Kidney (tissue), 14 donors: Measurements from ENCODE around the gene KCNQ1. TPM values are rescaled to one million over a fixed set of nuclear protein-coding genes. Genes with fewer than 3 reads are reported as not detected.

ENCODE experiments used
- DNase-seq, 5 donors: peaks; one replicate each; pipeline ENCODE4 v3.0.0-alpha.2; 2013 to 2020
- FAIRE-seq: peaks from 2 replicates; lab custom pipeline; 2012; peaks lifted over from hg19 to GRCh38; lab: Jason Lieb, UNC
- H3K27ac ChIP-seq, 2 donors: one replicate each; pipeline ENCODE4 v1.7.0; 2013; ENCODE audit warnings: low read depth in 2 of 2, low read length in 2 of 2, inconsistent platforms in 1 of 2
- H3K27me3 ChIP-seq: one replicate; pipeline ENCODE4 v1.7.1; 2013; ENCODE audit warnings: low read length, inconsistent platforms; ENCODE audit not compliant: control insufficient read depth, insufficient read depth
- H3K36me3 ChIP-seq, 3 donors: one replicate each; pipeline versions ENCODE4 v1.7.0 to v1.7.1; 2013; ENCODE audit warnings: low read length in 3 of 3, control low read depth in 1 of 3, inconsistent platforms in 1 of 3; ENCODE audit not compliant: insufficient read depth in 3 of 3, control insufficient read depth in 2 of 3
- H3K4me1 ChIP-seq, 3 donors: one replicate each; pipeline versions ENCODE4 v1.7.0 to v1.7.1; 2013; ENCODE audit warnings: low read length in 3 of 3, inconsistent platforms in 1 of 3, low read depth in 1 of 3; ENCODE audit not compliant: control insufficient read depth in 2 of 3, insufficient read depth in 2 of 3
- H3K4me3 ChIP-seq, 3 donors: one replicate each; pipeline versions ENCODE4 v1.7.0 to v1.8.1; 2013; ENCODE audit warnings: low read length in 3 of 3, control low read depth in 1 of 3, inconsistent platforms in 1 of 3
- H3K9ac ChIP-seq, 3 donors: one replicate each; pipeline versions ENCODE4 v1.7.0 to v1.7.1; 2013; ENCODE audit warnings: low read length in 3 of 3, control low read depth in 1 of 3, inconsistent platforms in 1 of 3
- H3K9me3 ChIP-seq, 3 donors: one replicate each; pipeline versions ENCODE4 v1.7.0 to v1.7.1; 2013; ENCODE audit warnings: low read length in 3 of 3, control low read depth in 1 of 3, inconsistent platforms in 1 of 3; ENCODE audit not compliant: control insufficient read depth in 2 of 3, insufficient read depth in 1 of 3
- intact Hi-C: fragments of 100-400 bp; cut with DNase I; formaldehyde crosslinking; loops from one replicate; pipeline ENCODE4 v1.11.1; 2022
- polyA plus RNA-seq: library from polyadenylated mRNA; stranded (reverse); fragments of 350-450 nt; fragmentation: Illumina TruSeq; extraction: RNeasy Lipid Tissue Mini Kit (QIAGEN cat#74804); gene quantifications from one replicate; pipeline ENCODE4 v1.2.3, GENCODE V29; 2014; ENCODE audit warnings: low read depth, low replicate concordance; ENCODE audit not compliant: insufficient read depth
- total RNA-seq: library from RNA; stranded (reverse); fragmentation: NEBNext Ultra II Directional; extraction: Animal tissue kit (Norgen Biotek cat#: 25700); gene quantifications from one replicate; pipeline ENCODE4 v1.2.1, GENCODE V29; 2021
- TF ChIP-seq, protein P1 (sequence below): IDR thresholded peaks from 3 replicates; pipeline ENCODE4 v1.5.1; 2012; ENCODE audit warnings: mild to moderate bottlenecking, moderate library complexity, borderline replicate concordance; ENCODE audit not compliant: insufficient read depth; ENCODE audit errors: extremely low read depth
- donor health status: control.
- donor health status: control.
- donor health status: control.
- donor health status: control.
- donor health status: control.
- donor health status: DM: yes; HTN: yes; CAD: no.
- donor health status: Normal renal cell carcinoma (clear cell type).

The KCNQ1 gene
- total and polyA plus RNA-seq, 2 donors from 2014 or later: 45.5 to 49.4 TPM

DNA sequence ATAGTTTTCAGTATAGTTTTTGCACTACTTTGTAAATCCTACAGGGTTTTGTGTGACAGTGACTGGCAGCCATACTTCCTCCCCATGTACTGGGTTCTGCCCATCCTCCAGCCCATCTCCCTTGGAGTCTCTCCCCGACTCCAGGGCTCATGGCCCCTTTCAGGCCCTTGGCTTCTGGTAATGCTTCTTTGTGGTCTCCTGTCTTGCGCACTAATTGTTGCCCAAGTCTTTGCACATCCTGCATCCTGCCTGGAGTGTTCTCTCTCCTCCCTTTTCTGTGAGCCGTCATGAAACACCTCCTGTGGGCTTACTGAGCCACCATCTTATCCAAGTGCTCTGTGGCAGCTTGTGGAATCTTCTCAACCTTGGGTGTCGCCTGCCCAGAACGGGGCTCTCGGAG lies 266.4 kb downstream of the KCNQ1 start:
- peaks cover 0 to 6% (median 0%) of the 10 kb centered on the region in 3 donors for H3K4me1 ChIP-seq
- no peak overlapping the region for H3K27ac ChIP-seq
- H3K27me3 ChIP-seq: no peaks in the 10 kb centered on the region
- H3K9ac ChIP-seq: no peak overlapping the region
- H3K36me3 ChIP-seq: no peaks in the 10 kb centered on the region
- no peak for DNase-seq
- no peaks in the 10 kb centered on the region for H3K9me3 ChIP-seq
- no peak for FAIRE-seq
- H3K4me3 ChIP-seq: no peak overlapping the region
- TF ChIP-seq, protein P1, sequence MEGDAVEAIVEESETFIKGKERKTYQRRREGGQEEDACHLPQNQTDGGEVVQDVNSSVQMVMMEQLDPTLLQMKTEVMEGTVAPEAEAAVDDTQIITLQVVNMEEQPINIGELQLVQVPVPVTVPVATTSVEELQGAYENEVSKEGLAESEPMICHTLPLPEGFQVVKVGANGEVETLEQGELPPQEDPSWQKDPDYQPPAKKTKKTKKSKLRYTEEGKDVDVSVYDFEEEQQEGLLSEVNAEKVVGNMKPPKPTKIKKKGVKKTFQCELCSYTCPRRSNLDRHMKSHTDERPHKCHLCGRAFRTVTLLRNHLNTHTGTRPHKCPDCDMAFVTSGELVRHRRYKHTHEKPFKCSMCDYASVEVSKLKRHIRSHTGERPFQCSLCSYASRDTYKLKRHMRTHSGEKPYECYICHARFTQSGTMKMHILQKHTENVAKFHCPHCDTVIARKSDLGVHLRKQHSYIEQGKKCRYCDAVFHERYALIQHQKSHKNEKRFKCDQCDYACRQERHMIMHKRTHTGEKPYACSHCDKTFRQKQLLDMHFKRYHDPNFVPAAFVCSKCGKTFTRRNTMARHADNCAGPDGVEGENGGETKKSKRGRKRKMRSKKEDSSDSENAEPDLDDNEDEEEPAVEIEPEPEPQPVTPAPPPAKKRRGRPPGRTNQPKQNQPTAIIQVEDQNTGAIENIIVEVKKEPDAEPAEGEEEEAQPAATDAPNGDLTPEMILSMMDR: no peak
- intact Hi-C loops: no loop called here

DNA sequence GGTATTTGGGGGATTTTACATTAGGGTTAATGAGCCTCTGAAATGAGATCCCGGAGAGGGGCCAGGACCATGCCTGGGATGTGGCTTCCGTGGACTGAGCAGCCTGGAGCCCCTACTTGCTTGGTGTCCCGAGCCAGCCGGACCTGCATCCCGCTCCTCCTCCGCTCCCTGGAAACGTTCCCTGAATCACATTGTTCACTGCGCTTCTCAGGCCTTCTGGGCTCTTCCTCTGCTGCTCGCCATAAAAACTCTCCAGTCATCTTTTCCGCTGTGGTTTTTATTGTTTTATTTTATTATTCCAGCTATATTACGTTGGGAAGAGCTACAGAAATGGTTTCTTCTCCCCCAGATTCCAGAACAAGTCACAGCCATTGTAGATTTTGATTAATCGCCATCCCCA lies 268.3 kb downstream of the KCNQ1 start:
- Histone ChIP-seq H3K4me1 (peaks cover 0 to 6% (median 0%) of the 10 kb centered on the region in 3 donors), H3K36me3 (no peaks in the 10 kb centered on the region), H3K9me3 (no peaks in the 10 kb centered on the region), H3K9ac (no peak overlapping the region), H3K4me3 (no peak overlapping the region), H3K27me3 (no peaks in the 10 kb centered on the region), H3K27ac (no peak overlapping the region)
- DNase-seq (peak in 1 of 5 donors; percentile 32), FAIRE-seq (no peak)
- intact Hi-C loops: no loop called here
- TF ChIP-seq, protein P1: no peak

DNA sequence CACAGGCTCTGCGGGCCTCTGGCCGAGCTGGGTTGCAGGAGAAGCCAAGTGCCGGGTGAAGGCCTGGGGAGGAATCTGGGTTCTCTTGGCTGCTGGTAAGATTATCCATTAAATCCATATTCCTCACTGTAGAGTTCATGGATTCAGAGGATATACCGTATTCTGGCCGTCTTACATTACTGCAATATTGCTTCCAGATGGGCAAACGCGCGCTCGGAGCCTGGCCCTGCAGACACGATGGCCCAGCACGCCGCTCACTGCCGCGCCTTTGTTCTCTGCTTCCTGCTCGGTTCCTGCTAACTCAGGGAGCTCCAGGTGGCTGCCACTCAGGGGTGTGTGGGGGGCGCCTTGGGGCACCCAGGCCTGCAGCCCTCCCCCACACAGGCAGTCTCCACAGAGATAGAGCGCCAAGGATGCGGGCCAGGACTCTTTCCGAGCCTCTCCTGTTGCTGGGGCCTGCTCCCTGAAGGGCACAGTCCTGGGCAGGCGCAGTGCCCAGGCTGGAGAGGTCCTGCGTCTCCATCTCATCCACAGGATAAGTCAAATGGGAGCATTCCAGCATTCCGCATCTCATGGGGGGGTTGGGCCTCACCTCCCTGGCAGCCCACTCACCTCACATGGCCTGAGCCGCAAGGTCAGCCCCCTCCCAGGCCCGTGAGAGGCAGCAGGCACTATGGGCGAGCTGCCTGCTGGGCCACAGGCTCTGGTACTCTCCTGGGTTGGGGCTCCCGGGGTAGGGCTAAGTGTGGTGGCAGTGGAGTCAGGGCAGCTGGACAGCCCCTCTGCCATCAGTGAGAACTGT lies 269.1 kb downstream of the KCNQ1 start:
- Histone ChIP-seq H3K9ac (no peak overlapping the region), H3K9me3 (no peaks in the 10 kb centered on the region), H3K4me3 (no peak overlapping the region), H3K27ac (no peak overlapping the region), H3K4me1 (peaks cover 0 to 2% (median 0%) of the 10 kb centered on the region in 3 donors), H3K36me3 (no peaks in the 10 kb centered on the region), H3K27me3 (no peaks in the 10 kb centered on the region)
- no peak for FAIRE-seq
- intact Hi-C loops: no loop called here
- TF ChIP-seq, protein P1: no peak
- peak in 1 of 5 donors; percentile 68 for DNase-seq
